Measurements from ENCODE around the gene CTTNBP2. TPM values are rescaled to one million over a fixed set of nuclear protein-coding genes. Genes with fewer than 3 reads are reported as not detected.

CTTNBP2 gene
- total and polyA plus RNA-seq, 5 donors from 2014 or later, result not detected

GRCh38 chr7:117665368-117665767 is 207.9 kb downstream of the CTTNBP2 start:
- H3K36me3 ChIP-seq (ENCODE audit: control insufficient read depth, insufficient read depth, low read length), result no peaks in the 10 kb centered on the region
- no peaks in the 10 kb centered on the region for H3K36me3 Mint-ChIP-seq

GRCh38 chr7:117664047-117664446 is 209.2 kb downstream of the CTTNBP2 start:
- Mint-ChIP-seq H3K36me3 (no peaks in the 10 kb centered on the region), H3K9me3 (peaks cover 0 to 3% (median 0%) of the 10 kb centered on the region in 7 donors), H3K27ac (no peak overlapping the region), H3K4me1 (no peaks in the 10 kb centered on the region), H3K27me3 (no peaks in the 10 kb centered on the region), H3K4me3 (no peak overlapping the region)
- ATAC-seq (ENCODE audit: low read depth in 2 of 2), result no peak
- no peak for DNase-seq
- H3K4me3 ChIP-seq (ENCODE audit: low read depth, low read length), result no peak overlapping the region
- H3K4me1 ChIP-seq (ENCODE audit: control insufficient read depth, insufficient read depth, low read length, poor library complexity, severe bottlenecking), result no peaks in the 10 kb centered on the region
- H3K36me3 ChIP-seq (ENCODE audit: control insufficient read depth, insufficient read depth, low read length), result no peaks in the 10 kb centered on the region
- no peak overlapping the region for H3K27ac ChIP-seq (ENCODE audit: insufficient read depth, low read length, poor library complexity, severe bottlenecking)
- no peaks in the 10 kb centered on the region for H3K27me3 ChIP-seq (ENCODE audit: control insufficient read depth, insufficient read depth, low read length)
- H3K9me3 ChIP-seq (ENCODE audit: control insufficient read depth in 2 of 2, low read length in 2 of 2), result no peaks in the 10 kb centered on the region

More at GRCh38 chr7:117665368-117665767, 207.9 kb downstream of the CTTNBP2 start:
- no peak overlapping the region for H3K4me3 Mint-ChIP-seq
- peaks cover 0 to 3% (median 0%) of the 10 kb centered on the region in 7 donors for H3K9me3 Mint-ChIP-seq
- no peaks in the 10 kb centered on the region for H3K9me3 ChIP-seq (ENCODE audit: control insufficient read depth in 2 of 2, low read length in 2 of 2)
- H3K4me1 Mint-ChIP-seq, result no peaks in the 10 kb centered on the region
- ATAC-seq (ENCODE audit: low read depth in 2 of 2) (no peak), DNase-seq (no peak)
- no peak overlapping the region for H3K27ac Mint-ChIP-seq
- no peak overlapping the region for H3K4me3 ChIP-seq (ENCODE audit: low read depth, low read length)
- H3K27ac ChIP-seq (ENCODE audit: insufficient read depth, low read length, poor library complexity, severe bottlenecking), result no peak overlapping the region
- H3K4me1 ChIP-seq (ENCODE audit: control insufficient read depth, insufficient read depth, low read length, poor library complexity, severe bottlenecking), result no peaks in the 10 kb centered on the region
- no peaks in the 10 kb centered on the region for H3K27me3 Mint-ChIP-seq
- H3K27me3 ChIP-seq (ENCODE audit: control insufficient read depth, insufficient read depth, low read length), result no peaks in the 10 kb centered on the region

GRCh38 chr7:117661328-117661727 is 211.9 kb downstream of the CTTNBP2 start:
- ATAC-seq (ENCODE audit: low read depth in 2 of 2), result no peak
- no peaks in the 10 kb centered on the region for H3K36me3 Mint-ChIP-seq
- Histone ChIP-seq H3K36me3 (ENCODE audit: control insufficient read depth, insufficient read depth, low read length) (no peaks in the 10 kb centered on the region), H3K27me3 (ENCODE audit: control insufficient read depth, insufficient read depth, low read length) (no peaks in the 10 kb centered on the region), H3K27ac (ENCODE audit: insufficient read depth, low read length, poor library complexity, severe bottlenecking) (no peak overlapping the region), H3K4me3 (ENCODE audit: low read depth, low read length) (no peak overlapping the region), H3K9me3 (ENCODE audit: control insufficient read depth in 2 of 2, low read length in 2 of 2) (no peaks in the 10 kb centered on the region), H3K4me1 (ENCODE audit: control insufficient read depth, insufficient read depth, low read length, poor library complexity, severe bottlenecking) (no peaks in the 10 kb centered on the region)
- no peak overlapping the region for H3K4me3 Mint-ChIP-seq
- H3K4me1 Mint-ChIP-seq, result no peaks in the 10 kb centered on the region
- H3K27me3 Mint-ChIP-seq, result no peaks in the 10 kb centered on the region
- DNase-seq, result no peak
- peaks cover 0 to 2% (median 0%) of the 10 kb centered on the region in 7 donors for H3K9me3 Mint-ChIP-seq
- H3K27ac Mint-ChIP-seq, result no peak overlapping the region

All from CD4-positive, CD25-positive, alpha-beta regulatory T cell (primary cell).